Putamen (tissue), 1 donor: Measurements from ENCODE around the gene TMEM95.

Experiments used
- DNase-seq: peaks from one replicate; pipeline ENCODE4 v3.0.0-alpha.2; 2016; ENCODE audit warnings: low spot score

The TMEM95 gene, protein sequence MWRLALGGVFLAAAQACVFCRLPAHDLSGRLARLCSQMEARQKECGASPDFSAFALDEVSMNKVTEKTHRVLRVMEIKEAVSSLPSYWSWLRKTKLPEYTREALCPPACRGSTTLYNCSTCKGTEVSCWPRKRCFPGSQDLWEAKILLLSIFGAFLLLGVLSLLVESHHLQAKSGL

GRCh38 chr17:7355053-7355452, at the start of gene TMEM95:
TSS of gene TMEM95 (plus strand) at chr17:7355156. CDS start at chr17:7355205, 49 bp downstream.
- DNase-seq = peak; percentile 78

GRCh38 chr17:7306911-7307685, 47.9 kb upstream of the TMEM95 start, which contains the start of gene EIF5A:
TSS of gene EIF5A (plus strand) at chr17:7307628. CDS start at chr17:7309636, 2,008 bp downstream.
- peak; percentile 100 for DNase-seq

GRCh38 chr17:7307686-7308624, 47.0 kb upstream of the TMEM95 start:
- peak; percentile 35 for DNase-seq

DNA sequence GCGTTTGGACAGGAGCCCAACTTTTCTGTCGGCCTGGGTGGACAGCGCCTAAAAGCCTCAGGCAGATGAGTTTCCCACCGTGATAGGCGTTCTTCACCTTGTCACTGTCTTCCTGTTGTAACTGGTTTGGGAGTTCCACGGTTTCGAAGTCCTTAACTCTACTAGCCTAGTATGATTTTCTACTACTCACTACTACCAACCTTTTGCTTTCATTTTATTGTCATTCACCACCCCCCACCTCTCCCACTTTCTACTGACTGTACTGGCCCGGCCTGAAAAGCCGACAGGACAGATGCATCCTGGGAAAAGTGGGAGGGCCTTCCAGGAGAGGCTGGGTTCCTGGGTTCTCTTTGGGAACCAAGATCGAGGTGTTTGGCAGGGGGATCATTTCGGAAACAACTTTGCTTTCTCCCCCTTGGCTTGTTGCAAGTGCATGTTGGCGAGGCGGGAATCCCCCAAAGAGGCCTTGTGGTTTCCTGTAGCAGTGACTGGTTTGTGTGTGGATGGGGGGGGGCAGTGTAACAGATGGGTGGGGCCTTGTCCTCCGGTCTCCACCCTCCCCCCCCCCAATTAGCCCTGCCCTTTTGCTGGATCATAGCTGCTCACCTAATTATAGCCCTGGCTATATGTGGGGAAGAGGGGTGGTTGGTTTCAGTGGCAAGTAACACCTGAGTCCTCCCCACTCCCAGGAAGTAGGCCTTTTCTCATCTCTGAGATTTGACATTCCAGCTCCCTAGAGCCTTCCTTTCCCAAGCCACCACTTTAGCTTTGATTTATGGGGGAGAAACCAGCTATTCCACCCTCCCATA, 46.1 kb upstream of the TMEM95 start:
- DNase-seq = peak; percentile 52

- no peak for DNase-seq
These were observed 45.3 kb upstream of the TMEM95 start for GRCh38 chr17:7309628-7310027.

GRCh38 chr17:7311110-7311705, 43.7 kb upstream of the TMEM95 start:
- no peak for DNase-seq

- no peak for DNase-seq
These were observed 42.4 kb upstream of the TMEM95 start for GRCh38 chr17:7312432-7313087.

- no peak for DNase-seq
These were observed 41.7 kb upstream of the TMEM95 start for GRCh38 chr17:7313088-7313889.

GRCh38 chr17:7313890-7314718, 40.9 kb upstream of the TMEM95 start:
- DNase-seq = no peak

GRCh38 chr17:7314719-7315569, 40.0 kb upstream of the TMEM95 start, which contains the start of gene GPS2:
TSS of gene GPS2 (minus strand) at chr17:7315360. CDS start at chr17:7315052, 308 bp downstream.
- DNase-seq = peak; percentile 83

GRCh38 chr17:7315570-7316235, 39.3 kb upstream of the TMEM95 start:
- DNase-seq = peak; percentile 50

GRCh38 chr17:7317161-7317803, 37.7 kb upstream of the TMEM95 start:
- no peak for DNase-seq

DNA sequence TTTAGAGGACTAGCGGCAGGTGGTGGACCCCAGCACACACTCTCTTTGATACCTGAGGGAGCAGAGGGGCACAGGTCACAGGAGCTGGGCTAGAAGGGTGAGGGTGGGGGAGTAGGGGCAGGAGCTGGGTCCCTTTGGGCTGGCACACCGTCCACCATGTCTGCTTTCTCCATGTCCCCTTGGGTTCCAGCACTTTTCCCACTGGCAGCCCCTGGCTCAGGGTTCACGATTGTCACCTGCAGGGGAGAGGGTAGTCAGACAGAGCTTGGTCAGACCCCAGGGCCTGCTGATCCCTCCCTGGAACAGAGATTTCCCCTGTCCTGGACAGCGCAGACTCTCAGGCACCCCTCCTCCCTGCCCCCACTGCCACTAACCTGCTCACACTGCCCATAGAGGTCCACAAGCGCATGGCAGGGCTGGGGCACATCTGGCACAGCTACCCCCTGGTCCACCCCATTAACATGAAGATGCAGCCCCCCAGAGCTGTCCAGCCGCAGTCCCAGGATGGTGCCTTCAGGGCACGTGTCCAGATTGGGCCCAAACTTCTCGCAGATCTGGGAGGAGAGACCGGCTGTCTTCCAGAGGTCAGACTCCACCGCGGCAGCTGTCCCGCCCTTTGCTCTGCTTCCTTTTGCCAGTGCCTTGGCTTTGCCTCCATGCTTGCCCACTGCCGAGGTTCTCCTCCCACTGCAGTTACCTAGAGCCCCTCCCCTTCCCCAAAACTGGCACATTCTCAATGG, 36.7 kb upstream of the TMEM95 start:
- DNase-seq = no peak

DNA sequence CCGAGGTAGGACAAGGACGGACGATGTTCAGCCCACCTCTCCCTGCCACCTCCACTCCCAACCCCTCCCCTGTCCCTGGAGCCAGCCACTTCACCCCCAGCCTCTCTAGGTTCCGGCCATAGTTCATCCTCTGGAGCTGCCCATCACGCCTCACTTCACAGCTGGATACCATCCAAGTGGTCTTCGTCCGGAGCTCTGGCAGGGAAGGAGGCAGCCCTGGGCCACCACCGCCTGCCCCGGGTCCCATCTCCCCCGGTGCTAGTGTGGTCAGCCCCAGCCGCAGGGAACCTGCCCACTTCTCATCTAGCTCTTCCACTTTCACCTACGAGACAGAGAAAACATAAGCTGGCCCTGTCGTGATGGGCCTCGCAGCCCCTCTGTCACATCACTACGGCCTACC, 33.5 kb upstream of the TMEM95 start:
- DNase-seq = no peak

DNA sequence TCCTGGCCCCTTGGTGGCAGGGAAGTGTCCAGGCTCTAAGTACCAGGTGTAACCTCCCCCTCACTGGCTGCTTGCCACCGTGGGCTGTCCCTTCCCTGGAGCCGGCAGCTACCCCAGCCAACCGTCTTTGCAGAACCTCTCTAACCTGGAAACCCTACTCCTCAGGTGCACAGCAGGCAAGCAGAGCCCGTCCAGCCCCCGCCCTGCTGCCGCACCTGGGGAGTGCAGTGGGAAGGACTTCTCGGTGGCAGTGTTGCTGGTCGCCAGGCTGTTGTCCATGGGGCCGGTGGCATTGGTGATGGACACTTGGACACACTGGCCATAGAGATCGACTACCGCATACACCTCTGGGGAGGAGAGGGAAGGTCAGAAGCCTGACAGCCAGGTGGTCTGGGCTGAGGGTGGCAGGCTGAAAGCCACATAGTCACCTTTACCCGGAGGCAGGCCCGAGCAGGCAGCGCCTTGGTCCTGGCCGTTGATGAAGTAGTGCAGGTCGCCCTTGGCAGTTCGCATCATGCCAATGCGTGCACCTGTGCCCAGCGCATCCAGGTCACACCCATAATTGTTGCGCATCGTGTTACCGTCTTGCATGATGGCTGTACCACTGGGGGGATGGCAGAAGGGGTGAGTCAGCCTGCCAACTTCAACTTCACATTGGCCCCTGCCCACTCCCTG, 32.3 kb upstream of the TMEM95 start:
- no peak for DNase-seq
